HG02840 (cell line): ENCODE data around the gene DNTTIP2.
"Not testable (repeated sequence)": the region's sequence is repeated elsewhere in the genome, so short reads cannot be mapped to it uniquely, and the experiment has no call there.

Source experiments
- ATAC-seq: cut with Tn5 transposase; IDR thresholded peaks from one replicate; pipeline ENCODE4 v1.9.1; 2021; ENCODE audit warnings: mild to moderate bottlenecking, moderate library complexity, moderate number of reproducible peaks; ENCODE audit not compliant: unreplicated experiment, low FRiP score

Gene DNTTIP2, protein sequence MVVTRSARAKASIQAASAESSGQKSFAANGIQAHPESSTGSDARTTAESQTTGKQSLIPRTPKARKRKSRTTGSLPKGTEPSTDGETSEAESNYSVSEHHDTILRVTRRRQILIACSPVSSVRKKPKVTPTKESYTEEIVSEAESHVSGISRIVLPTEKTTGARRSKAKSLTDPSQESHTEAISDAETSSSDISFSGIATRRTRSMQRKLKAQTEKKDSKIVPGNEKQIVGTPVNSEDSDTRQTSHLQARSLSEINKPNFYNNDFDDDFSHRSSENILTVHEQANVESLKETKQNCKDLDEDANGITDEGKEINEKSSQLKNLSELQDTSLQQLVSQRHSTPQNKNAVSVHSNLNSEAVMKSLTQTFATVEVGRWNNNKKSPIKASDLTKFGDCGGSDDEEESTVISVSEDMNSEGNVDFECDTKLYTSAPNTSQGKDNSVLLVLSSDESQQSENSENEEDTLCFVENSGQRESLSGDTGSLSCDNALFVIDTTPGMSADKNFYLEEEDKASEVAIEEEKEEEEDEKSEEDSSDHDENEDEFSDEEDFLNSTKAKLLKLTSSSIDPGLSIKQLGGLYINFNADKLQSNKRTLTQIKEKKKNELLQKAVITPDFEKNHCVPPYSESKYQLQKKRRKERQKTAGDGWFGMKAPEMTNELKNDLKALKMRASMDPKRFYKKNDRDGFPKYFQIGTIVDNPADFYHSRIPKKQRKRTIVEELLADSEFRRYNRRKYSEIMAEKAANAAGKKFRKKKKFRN

GRCh38 chr1:93878889-93879586 lies at the start of gene DNTTIP2:
Gene DNTTIP2, minus strand, starts transcription at chr1:93879206. Its CDS starts 58 bp downstream, at chr1:93879148.
- ATAC-seq = peak; percentile 95

DNA sequence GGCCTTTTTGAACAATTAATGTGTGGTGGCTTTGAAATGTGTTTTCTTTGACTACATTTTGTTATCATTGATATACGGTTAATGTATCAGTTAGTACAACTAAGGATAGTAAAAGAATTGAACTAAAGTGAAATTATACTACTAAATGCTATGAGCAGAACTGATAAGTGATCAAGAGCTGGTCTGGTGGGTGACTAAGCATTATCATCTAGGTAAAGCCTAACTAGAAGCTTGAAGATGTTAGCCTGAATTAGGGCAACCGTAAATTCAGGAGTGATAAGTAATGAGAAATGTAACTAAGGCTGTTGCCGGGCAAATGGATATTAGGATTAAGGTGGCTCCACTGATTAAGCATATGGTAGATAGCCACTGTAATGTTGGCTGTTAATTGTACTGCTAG lies 46.2 kb upstream of the DNTTIP2 start:
- ATAC-seq = no peak

GRCh38 chr1:93919780-93920179 lies 40.8 kb upstream of the DNTTIP2 start:
- no peak for ATAC-seq

GRCh38 chr1:93917302-93917701 lies 38.3 kb upstream of the DNTTIP2 start:
- no peak for ATAC-seq

DNA sequence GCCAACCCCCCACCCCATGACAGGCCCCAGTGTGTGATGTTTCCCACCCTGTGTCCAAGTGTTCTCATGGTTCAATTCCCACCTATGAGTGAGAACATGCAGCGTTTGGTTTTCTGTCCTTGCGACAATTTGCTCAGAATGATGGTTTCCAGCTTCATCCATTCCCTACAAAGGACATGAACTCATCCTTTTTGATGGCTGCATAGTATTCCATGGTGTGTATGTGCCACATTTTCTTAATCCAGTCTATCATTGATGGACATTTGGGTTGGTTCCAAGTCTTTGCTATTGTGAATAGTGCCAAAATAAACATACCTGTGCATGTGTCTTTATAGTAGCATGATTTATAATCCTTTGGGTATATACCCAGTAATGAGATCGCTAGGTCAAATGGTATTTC lies 31.9 kb upstream of the DNTTIP2 start:
- not testable (repeated sequence) for ATAC-seq

DNA sequence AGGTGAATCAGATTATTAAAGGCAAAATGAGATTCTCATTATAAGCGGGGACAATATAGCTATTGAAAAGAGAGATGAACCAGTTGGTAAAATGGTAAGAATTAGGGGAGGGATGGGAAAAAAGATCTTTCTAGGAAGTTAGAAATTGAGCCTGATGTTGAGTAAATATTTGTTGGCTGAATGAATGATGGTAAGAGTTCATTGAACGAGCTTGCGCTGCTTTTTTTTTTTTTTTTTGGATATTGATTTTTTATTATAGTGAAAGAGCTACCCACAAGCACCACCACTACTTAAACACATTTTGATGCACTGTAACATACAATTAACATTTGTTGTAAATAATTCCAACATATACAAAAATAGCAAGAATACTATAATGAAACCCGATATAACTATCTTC lies 31.3 kb upstream of the DNTTIP2 start:
- no peak for ATAC-seq

GRCh38 chr1:93909146-93910050 lies 30.4 kb upstream of the DNTTIP2 start, which contains the start of gene GCLM:
Gene GCLM, minus strand, starts transcription at chr1:93909430. Its CDS starts 267 bp downstream, at chr1:93909163.
- peak; percentile 95 for ATAC-seq

DNA sequence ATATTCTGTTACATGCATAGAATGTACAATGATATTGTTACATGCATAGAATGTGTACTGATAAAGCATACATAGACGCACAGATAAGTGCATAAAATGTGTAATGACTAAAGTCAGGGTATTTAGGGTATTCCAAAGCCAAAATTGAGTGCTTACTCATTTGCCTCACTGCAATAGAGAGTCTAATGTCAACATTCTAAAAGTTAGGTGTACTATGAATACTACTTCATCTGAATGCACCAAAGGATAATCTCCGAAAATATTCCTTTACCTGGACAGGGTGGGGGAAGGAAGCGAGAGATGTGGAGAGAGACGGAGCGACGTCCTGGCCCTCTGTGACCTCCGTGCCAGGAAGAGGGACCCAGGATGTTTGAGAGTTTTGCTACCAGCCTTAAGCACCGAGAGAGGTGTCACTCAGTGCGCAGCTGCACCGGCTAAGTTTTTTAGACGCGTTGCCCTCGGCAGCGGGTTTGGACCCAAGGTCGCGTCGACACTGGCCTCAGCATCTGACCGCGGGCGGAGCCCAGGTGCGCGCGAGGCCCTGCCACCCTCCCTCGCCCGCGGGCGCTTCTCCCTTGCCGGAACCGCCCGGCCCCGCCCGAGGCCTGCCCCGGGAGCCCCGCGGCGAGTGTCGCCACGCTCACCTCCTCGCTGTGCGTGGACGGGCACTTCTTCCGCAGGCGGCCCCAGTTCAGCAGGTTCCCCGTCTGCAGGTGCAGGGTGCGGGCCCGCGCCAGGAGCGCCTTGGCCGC lies 29.6 kb upstream of the DNTTIP2 start:
- ATAC-seq = peak; percentile 33

GRCh38 chr1:93907718-93908117 lies 28.7 kb upstream of the DNTTIP2 start:
- no peak for ATAC-seq

DNA sequence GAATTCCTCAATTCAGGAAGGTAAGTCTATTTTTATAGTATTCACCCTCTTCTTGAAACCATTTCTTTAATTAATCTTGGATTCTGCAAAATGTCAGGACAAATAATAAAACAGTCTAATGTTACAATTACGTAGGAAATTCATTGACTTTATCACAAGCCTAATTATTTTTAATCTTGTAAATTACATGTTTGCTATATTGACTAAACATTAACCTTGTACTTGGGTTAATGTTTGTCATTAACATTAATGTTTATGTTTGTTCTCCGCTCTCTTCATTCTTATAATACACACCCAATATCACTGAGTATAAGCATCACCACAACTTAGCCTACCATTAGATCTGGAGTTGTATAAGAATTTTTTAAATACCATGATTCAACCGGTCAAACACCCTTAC lies 27.5 kb upstream of the DNTTIP2 start:
- no peak for ATAC-seq

GRCh38 chr1:93905734-93906133 lies 26.7 kb upstream of the DNTTIP2 start:
- ATAC-seq = no peak

DNA sequence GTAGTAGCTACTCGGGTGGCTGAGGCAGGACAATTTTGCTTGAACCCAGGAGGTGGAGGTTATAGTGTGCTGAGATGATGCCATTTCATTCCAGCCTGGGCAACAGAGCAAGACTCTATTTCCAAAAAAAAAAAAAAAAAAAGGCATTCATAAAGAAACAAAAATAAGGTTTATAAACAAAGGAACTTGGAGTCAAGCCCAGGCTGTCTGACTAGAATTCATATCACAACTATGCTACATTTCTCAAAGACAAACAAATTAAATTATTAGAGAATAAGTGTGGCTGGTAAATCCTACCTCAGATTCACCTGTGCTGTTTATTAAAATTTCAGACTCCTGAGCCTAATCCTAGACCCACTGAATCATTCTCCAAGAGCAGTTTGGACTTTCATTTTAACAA lies 26.0 kb upstream of the DNTTIP2 start:
- ATAC-seq = no peak

- ATAC-seq = no peak
These were observed 25.2 kb upstream of the DNTTIP2 start for GRCh38 chr1:93904228-93904627.

GRCh38 chr1:93900723-93901504 lies 21.9 kb upstream of the DNTTIP2 start:
- no peak for ATAC-seq

GRCh38 chr1:93899543-93900207 lies 20.7 kb upstream of the DNTTIP2 start:
- no peak for ATAC-seq

DNA sequence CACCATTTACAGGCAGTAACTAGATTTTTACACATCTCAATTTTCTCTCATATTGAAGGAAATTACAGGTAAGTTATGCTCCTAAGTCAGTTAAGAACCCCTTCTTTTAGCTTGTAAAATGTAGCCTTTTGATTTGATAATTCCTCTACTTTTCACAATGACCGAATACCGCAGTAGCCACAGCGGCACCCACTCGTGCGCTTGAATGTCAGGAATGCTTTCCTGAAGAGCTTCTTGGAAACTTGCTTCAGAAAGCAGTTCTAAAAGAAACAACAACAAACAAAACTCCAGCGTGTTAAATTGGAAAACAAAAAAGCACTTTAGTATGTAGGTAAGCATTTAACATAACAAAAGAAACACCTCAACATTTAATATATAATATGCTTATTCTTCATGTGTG lies 9.9 kb upstream of the DNTTIP2 start:
- ATAC-seq = no peak

GRCh38 chr1:93882269-93882668 lies 3.3 kb upstream of the DNTTIP2 start:
- no peak for ATAC-seq

DNA sequence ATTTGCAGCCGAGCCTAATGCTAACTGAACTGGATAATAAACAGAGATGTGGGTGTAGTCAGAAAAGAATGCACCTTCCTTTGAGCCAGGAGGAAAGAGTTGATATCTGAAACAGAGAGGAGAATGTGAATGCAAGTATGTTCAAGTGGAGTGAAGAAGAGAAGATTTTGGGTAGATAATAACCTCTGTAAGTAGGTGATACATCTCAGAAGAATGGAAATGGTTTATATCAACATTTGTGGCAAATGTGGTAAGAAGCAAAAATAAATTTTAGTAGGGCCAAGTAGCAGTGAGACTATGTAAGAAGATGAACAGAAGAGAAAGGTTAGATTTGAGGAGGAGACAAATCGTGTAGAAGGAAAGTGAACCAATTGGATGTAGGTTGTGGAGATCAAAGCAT lies 1.7 kb upstream of the DNTTIP2 start:
- ATAC-seq = no peak
